Measurements from ENCODE around the gene OGA. TPM values are rescaled to one million over a fixed set of nuclear protein-coding genes. Genes with fewer than 3 reads are reported as not detected.

OGA gene
- total and polyA plus RNA-seq, 9 of the 15 experiments (the other 6 are each of a cell fraction or from before 2014, with no cell fraction given), result 13.5 to 73.5 (median 59.5) TPM

DNA sequence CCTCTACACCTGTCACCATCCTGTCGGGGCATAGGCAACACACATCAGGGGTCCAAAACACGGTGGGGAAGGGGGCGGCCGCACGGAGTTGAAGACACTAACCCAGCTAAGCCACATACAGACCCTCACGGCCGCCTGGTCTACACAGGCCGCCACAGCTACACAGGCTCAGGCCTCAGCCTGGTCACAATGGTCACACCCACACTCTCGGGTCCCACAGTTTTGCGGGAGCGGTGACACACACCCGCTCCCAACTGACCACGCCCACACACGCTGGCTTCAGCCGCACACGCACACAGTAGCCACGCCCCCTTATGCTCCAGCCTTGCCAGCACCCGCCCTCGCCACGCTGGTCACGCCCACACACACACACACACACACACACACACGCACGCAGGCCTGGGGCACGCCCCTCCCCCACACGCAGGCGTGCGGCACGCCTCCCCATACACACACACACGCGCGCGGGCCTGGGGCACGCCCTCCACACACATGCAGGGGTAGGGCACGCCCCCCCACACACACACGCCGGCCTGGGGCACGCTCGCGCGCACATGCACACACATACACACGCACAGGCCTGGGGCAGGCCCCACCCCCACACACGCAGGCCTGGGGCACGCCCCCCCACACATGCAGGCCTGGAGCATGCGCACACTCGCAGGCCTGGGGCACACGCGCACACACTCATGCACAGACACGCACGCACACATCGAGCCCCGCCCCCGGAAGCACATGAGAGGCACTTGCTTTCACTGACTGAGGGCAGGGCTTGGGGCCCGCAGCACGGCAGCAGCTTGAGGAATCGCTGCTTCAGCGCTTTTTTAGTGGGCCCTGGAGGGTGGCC, 12.3 kb upstream of the OGA start (continued):
- TF ChIP-seq, protein P1, sequence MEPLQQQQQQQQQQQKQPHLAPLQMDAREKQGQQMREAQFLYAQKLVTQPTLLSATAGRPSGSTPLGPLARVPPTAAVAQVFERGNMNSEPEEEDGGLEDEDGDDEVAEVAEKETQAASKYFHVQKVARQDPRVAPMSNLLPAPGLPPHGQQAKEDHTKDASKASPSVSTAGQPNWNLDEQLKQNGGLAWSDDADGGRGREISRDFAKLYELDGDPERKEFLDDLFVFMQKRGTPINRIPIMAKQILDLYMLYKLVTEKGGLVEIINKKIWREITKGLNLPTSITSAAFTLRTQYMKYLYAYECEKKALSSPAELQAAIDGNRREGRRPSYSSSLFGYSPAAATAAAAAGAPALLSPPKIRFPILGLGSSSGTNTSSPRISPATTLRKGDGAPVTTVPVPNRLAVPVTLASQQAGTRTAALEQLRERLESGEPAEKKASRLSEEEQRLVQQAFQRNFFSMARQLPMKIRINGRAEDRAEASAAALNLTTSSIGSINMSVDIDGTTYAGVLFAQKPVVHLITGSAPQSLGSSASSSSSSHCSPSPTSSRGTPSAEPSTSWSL (CRISPR knock-in tag; IDR thresholded peaks at IDR 0.05; ENCODE audit: borderline replicate concordance), result no peak
- no peak for TF ChIP-seq TEAD4 (IDR thresholded peaks at IDR 0.05; ENCODE audit: low read length)
- TF ChIP-seq TEAD4 (CRISPR knock-in tag; IDR thresholded peaks at IDR 0.05; ENCODE audit: borderline replicate concordance), result no peak
- TF ChIP-seq BRD4 (IDR thresholded peaks at IDR 0.05), result no peak
- no peak for TF ChIP-seq KAT8 (IDR thresholded peaks at IDR 0.05; ENCODE audit: low read depth)
- no peak for TF ChIP-seq SRSF9 (IDR thresholded peaks at IDR 0.05; ENCODE audit: borderline replicate concordance, low read depth, low read length)
- no peak for TF ChIP-seq CBX8 (IDR thresholded peaks at IDR 0.05; ENCODE audit: borderline replicate concordance, extremely low read depth, low read depth, low read length, poor library complexity, severe bottlenecking)
- peak; percentile 67 for TF ChIP-seq NR2C2 (CRISPR knock-in tag; IDR thresholded peaks at IDR 0.05)
- TF ChIP-seq NR2C2 (tag; IDR thresholded peaks at IDR 0.05), result peak; percentile 22; the same call in 1 of the 2 replicates
- TF ChIP-seq FOXJ3 (CRISPR knock-in tag; IDR thresholded peaks at IDR 0.05), result no peak
- TF ChIP-seq, protein P2, sequence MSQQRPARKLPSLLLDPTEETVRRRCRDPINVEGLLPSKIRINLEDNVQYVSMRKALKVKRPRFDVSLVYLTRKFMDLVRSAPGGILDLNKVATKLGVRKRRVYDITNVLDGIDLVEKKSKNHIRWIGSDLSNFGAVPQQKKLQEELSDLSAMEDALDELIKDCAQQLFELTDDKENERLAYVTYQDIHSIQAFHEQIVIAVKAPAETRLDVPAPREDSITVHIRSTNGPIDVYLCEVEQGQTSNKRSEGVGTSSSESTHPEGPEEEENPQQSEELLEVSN (IDR thresholded peaks at IDR 0.05; ENCODE audit: borderline replicate concordance in 1 of 2, extremely low read depth in 1 of 2, insufficient read depth in 1 of 2, insufficient read length in 1 of 2, low read depth in 1 of 2, low read length in 1 of 2, poor library complexity in 1 of 2, severe bottlenecking in 1 of 2), result peak in 1 of 2 experiments; percentile 29
- 0 out of 2 replicates have a peak, but pooled peaks have one; percentile 14 for TF ChIP-seq ZNF583 (CRISPR knock-in tag; IDR thresholded peaks at IDR 0.05)
- TF ChIP-seq RBM34 (IDR thresholded peaks at IDR 0.05; ENCODE audit: borderline replicate concordance, insufficient read depth, low read length), result no peak
- no peak for TF ChIP-seq ZNF384 (IDR thresholded peaks at IDR 0.05; ENCODE audit: low read depth, low read length)
- TF ChIP-seq ZC3H4 (CRISPR knock-in tag; IDR thresholded peaks at IDR 0.05; ENCODE audit: borderline replicate concordance), result no peak
- TF ChIP-seq HOXB6 (CRISPR knock-in tag; IDR thresholded peaks at IDR 0.05; ENCODE audit: borderline replicate concordance), result no peak
- no peak for TF ChIP-seq CAMTA2 (CRISPR knock-in tag; conservative IDR thresholded peaks at IDR 0.05)
- TF ChIP-seq, protein P3, sequence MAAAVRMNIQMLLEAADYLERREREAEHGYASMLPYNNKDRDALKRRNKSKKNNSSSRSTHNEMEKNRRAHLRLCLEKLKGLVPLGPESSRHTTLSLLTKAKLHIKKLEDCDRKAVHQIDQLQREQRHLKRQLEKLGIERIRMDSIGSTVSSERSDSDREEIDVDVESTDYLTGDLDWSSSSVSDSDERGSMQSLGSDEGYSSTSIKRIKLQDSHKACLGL (CRISPR knock-in tag; IDR thresholded peaks at IDR 0.05; ENCODE audit: borderline replicate concordance, poor library complexity, severe bottlenecking), result peak; percentile 56
- TF ChIP-seq, protein P4, sequence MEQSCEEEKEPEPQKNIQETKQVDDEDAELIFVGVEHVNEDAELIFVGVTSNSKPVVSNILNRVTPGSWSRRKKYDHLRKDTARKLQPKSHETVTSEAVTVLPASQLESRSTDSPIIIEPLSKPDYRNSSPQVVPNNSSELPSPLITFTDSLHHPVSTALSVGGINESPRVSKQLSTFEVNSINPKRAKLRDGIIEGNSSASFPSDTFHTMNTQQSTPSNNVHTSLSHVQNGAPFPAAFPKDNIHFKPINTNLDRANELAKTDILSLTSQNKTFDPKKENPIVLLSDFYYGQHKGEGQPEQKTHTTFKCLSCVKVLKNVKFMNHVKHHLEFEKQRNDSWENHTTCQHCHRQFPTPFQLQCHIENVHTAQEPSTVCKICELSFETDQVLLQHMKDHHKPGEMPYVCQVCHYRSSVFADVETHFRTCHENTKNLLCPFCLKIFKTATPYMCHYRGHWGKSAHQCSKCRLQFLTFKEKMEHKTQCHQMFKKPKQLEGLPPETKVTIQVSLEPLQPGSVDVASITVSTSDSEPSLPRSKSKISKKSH (CRISPR knock-in tag; IDR thresholded peaks at IDR 0.05), result no peak
- TF ChIP-seq, protein P5, sequence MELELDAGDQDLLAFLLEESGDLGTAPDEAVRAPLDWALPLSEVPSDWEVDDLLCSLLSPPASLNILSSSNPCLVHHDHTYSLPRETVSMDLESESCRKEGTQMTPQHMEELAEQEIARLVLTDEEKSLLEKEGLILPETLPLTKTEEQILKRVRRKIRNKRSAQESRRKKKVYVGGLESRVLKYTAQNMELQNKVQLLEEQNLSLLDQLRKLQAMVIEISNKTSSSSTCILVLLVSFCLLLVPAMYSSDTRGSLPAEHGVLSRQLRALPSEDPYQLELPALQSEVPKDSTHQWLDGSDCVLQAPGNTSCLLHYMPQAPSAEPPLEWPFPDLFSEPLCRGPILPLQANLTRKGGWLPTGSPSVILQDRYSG (tag; conservative IDR thresholded peaks at IDR 0.05; ENCODE audit: low read depth), result no peak
- no peak for TF ChIP-seq SIN3B (IDR thresholded peaks at IDR 0.05; ENCODE audit: low read depth)

Measured in K562 (cell line).